Globus pallidus (tissue), 1 donor: Measurements from ENCODE around the gene PEPD.
"Not testable (repeated sequence)": the region's sequence is repeated elsewhere in the genome, so short reads cannot be mapped to it uniquely, and the experiment has no call there.

ENCODE experiments used
- DNase-seq: peaks from one replicate; pipeline ENCODE4 v3.0.0-alpha.2; 2015; ENCODE audit warnings: low spot score

PEPD gene

GRCh38 chr19:33521480-33522370 lies at the start of gene PEPD:
Gene PEPD, minus strand, starts transcription at chr19:33521791. Its CDS starts 31 bp downstream, at chr19:33521760.
- peak; percentile 92 for DNase-seq

GRCh38 chr19:33569821-33570220 lies 48.2 kb upstream of the PEPD start:
- DNase-seq: no peak

GRCh38 chr19:33568706-33569105 lies 47.1 kb upstream of the PEPD start:
- no peak for DNase-seq

DNA sequence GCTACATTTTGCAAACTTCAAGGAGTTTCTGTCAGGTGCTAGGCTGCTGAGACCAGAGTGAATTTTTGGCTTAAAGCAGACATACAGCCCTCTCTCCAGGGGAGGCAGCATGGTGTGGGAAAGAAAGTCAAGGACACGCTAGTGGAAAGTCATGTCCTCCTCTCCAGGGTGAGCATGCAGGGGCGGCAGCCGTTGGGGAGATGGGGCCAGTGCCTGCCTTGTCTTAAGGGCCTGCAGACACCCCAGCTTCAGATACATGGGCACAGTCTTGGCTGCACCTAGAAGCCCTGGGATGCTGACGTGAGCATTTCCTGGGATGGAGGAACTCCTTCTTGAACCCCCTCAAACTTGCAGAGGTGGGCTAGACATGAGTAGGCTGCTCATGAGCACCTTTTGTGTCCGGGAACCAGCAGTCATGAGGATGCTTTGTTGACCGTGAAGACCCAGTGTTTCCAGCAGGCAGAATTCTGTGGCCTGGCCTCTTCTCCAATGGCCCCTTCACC lies 43.3 kb upstream of the PEPD start:
- DNase-seq: no peak

DNA sequence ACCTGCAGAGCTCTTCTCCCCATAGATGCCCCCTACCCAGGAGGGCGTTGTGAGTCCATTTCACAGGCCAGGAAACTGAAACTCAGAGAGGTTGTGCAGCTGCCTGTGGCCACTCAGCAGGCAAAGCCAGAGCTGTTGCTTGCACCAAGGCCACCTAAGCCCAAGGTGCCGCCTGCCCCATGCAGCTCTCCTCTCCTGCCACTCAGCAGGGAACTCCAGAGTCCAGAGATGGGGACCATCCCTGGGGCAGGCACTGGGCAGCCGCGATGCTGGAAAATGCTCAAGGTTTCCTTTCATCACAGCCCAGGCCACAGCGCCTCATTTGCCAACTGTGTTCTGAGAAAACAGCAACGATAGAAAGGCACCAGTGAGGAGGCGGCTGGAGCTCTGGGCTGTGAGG lies 41.0 kb upstream of the PEPD start:
- DNase-seq: no peak

- not testable (repeated sequence) for DNase-seq
Measured at GRCh38 chr19:33561666-33562065, 40.1 kb upstream of the PEPD start.

- DNase-seq: no peak
Measured at GRCh38 chr19:33561261-33561660, 39.7 kb upstream of the PEPD start.

DNA sequence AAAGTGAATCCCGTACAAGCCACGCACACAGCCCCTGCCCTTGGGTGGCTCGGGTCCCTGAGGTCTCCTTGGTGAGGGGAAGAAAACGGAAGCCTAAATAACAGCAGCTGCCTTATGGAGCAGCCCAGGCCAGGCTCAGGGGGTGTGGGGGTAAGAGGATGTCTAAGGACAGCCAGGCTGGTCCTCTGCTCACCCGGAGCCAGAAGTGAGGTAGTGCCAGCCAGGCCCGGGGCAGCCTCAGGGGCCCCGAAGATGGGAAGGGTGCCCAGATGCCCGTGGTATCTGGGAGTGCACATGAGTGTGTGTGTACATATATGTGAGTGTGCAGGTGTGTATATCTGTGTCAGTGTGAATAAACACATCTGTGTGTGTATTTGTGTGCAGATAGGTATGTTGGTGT lies 38.4 kb upstream of the PEPD start:
- no peak for DNase-seq

DNA sequence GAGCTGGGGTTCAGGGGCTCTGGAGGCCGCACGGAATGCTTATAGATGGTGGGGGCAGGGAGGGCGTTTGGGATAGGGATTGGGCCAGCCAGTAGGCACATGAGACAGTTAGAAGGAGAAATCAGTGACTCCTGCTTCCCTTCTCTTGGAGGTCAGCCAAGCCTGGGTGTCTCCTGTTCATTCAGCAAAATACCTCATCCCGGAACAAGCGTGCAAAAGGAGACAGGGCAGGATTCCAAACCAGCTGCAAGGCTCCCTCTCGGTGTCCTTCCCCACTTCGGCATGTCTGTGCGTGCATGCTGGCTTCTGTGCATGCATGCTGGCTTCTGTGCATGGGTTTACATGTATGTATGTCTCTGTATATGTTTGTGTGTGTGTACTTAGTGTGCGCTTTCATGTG lies 37.3 kb upstream of the PEPD start:
- DNase-seq: no peak

DNA sequence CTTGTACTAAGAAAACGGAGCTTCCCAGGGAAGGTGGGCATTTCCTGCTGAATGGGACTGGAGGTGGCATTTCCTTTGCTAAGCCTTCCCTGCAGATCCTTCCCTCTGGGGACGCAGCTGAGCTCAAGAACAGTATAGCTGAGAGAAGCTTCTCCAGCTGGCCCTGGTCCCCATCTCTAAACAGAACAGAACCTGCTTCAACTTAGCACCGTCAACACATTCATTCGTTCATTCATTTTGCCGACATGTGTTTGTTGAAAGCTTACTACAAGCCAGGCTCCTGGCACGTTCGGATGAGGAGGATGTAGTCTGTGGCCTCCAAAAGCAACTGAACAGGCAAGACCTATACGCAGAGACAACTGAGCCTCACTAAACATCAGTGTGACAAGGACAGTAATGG lies 36.6 kb upstream of the PEPD start:
- no peak for DNase-seq

DNA sequence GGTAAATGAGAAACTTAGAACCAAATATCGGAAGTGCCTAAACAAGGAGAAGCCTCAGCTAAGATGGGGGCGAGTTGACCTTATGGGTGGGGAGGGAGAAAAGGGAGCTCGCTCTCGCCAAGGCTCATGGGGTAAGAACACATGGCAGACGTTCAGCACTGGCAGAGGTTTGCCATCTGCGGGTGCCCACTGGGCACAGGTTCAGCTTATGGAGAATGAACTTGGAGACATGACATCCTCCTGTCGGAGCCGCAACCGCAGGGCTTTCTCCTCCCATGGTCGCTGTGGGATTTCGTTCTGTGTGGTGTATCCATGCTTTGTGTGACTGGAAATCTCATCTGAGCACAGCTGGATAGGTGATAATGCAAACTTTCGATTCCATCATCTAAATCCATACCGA lies 36.1 kb upstream of the PEPD start:
- DNase-seq: no peak

DNA sequence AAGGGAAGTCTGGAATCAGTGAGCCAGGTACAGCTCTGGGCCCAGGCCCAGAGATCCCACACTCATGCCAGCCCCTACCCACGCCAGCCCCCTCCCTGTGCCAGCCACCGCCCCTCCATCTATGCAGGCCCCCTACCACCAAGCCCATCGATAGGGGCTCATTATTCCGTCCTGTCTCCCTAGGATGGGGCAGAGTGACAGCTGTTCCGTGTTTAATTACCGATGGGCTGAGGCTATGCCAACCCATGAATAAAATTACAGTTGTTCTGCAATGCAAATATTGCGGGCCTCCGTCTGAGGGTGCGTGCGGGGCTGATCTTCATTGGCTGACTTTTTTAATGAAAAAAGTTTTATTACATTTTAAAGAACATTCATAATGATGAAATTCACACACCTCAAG lies 35.6 kb upstream of the PEPD start:
- DNase-seq: no peak

DNA sequence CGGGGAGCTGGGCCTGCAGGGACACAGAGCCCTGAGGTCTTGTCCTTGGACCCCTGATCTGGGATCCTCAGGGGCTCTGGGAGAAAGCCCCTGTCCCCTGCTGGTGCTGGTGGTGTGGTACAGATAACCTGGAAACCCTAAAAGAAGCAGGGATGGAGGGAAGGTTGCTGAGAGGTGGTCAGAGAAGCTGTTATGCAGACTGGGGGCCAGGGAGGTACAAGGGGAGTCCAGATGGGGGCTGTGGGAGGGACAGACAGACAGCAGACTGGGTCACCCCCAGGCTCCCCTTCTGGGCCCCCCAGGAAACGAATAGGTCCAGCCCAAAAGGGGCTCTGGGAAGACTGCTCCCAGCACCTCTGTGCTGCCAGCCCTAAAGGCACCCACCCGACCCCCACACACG lies 34.7 kb upstream of the PEPD start:
- DNase-seq: no peak

GRCh38 chr19:33555726-33556125 lies 34.1 kb upstream of the PEPD start:
- DNase-seq: not testable (repeated sequence)

DNA sequence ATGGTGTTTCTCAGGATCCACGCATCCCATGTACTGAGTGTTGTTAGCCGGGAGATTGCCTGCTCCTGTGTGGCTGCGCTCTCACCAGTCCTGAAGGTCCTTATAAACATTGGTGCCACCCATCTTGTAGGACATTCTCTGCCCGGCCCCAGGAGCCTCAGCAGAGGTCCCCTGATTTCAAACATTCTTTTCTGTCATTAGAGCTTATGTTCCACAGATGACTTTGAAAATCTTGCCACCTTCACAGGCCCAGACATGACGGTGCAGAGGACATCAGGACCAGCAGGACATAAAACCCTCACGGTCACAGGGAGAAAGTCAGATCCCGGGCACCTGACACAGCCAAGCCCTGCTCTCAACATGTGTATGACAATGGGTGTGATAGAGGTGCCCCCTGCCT lies 33.2 kb upstream of the PEPD start:
- no peak for DNase-seq

- DNase-seq: no peak
Measured at GRCh38 chr19:33554391-33554790, 32.8 kb upstream of the PEPD start.

- DNase-seq: no peak
Measured at GRCh38 chr19:33553530-33554310, 32.1 kb upstream of the PEPD start.

DNA sequence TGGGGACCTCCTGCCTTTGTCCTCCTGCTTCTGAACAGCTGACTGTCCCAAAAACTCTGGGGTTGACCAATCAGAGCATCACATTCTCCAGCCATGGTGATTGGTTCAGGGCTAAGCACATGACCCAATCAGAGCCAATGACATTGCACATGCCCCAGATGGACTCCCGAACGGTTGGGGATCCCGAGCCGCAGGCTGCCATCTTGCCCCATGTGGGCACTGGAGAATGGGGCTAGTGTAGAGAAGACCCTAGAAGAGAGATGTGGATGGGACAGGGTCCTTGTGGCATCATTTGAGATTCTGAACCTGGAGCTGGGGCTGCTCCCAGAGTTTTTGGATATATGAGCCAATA lies 31.3 kb upstream of the PEPD start:
- no peak for DNase-seq

GRCh38 chr19:33552191-33552927 lies 30.8 kb upstream of the PEPD start:
- DNase-seq: no peak

DNA sequence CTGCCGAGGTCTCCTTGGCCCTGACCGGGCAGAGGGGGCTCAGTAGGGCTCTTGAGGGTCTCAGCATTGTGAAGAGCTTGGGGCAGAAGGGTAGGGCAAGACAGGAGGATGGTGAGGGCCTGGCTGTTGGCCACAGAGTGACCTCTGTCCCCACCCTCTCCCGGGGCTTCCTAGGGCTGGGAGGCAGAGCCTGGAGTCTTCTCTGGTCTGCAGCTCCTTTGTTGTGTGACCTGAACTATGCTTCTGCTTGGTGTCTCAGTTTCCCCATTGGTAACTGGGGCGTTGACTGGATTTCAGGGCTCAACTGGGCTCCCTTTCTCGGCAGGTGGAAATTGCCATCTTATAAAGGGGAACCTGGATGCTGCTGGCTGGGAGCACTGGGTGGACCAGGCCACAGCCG lies 30.1 kb upstream of the PEPD start:
- DNase-seq: no peak

DNA sequence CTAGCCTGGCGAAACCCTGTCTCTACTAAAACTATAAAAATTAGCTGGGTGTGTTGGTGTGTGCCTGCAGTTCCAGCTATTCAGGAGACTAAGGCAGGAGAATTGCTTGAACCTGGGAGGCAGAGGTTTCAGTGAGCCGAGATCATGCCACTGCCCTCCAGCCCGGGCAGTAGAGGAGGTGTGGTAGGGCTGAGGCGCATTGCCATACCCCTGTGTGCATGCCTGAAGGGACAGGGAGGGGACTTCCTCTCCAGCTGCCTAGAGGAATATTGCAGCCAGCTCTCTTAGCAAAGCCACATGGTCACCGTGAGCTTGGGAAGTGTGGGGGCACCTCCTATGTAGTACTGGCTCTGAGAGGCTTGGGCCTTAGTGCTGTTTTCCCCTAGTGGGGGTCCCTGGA lies 29.2 kb upstream of the PEPD start:
- no peak for DNase-seq

- DNase-seq: no peak
Measured at GRCh38 chr19:33547676-33548075, 26.1 kb upstream of the PEPD start.

- no peak for DNase-seq
Measured at GRCh38 chr19:33546656-33547055, 25.1 kb upstream of the PEPD start.
